Measurements from ENCODE around the gene FOSL2.

The FOSL2 gene

DNA sequence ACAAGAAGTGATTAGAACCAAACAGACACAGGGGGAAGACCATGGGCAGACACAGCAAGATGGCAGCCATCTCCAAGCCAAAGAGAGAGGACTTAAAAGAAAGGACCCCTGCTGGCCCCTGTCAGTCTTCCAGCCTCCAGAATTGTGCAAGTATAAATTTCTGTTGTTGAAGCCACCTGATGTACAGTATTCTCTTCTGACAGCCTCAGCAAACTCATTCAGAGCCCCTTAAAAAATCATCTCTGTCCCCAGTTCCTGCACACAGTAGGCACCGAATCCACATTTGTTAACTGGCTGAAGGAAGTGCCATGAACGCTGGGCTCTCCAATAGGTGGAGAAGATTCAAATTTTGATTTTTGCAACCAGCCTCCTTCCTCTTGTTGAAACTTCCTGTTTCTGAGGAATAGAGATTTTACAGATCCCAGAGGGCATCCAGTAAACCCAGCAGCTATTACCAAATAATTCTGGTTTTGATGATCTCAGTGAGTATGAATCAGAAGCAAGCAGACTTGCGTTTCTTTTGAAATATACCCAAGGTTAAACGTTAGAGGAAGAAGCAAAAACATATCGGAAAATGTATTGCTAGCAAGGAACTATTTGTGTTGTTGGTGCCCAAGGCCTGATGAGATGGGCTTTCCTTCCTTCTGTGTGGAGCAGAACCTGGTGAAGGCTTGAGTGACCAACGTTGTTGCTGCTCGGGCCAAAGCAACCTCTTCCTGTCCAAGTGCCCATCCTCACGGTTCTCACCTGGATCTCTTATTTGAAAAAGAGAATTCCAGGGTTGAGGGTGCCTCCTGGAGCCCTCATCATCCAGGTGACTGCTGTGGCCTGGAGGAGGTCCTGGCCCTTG lies 55.5 kb downstream of the FOSL2 start:
- DNase-seq (ENCODE audit: low read depth): peak; percentile 90
- TF ChIP-seq, protein P1, sequence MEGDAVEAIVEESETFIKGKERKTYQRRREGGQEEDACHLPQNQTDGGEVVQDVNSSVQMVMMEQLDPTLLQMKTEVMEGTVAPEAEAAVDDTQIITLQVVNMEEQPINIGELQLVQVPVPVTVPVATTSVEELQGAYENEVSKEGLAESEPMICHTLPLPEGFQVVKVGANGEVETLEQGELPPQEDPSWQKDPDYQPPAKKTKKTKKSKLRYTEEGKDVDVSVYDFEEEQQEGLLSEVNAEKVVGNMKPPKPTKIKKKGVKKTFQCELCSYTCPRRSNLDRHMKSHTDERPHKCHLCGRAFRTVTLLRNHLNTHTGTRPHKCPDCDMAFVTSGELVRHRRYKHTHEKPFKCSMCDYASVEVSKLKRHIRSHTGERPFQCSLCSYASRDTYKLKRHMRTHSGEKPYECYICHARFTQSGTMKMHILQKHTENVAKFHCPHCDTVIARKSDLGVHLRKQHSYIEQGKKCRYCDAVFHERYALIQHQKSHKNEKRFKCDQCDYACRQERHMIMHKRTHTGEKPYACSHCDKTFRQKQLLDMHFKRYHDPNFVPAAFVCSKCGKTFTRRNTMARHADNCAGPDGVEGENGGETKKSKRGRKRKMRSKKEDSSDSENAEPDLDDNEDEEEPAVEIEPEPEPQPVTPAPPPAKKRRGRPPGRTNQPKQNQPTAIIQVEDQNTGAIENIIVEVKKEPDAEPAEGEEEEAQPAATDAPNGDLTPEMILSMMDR (IDR thresholded peaks at IDR 0.05; ENCODE audit: insufficient read depth, low read depth, low read length, missing control alignments): no peak
- no peak overlapping the region for H3K4me3 ChIP-seq (ENCODE audit: low read length)

DNA sequence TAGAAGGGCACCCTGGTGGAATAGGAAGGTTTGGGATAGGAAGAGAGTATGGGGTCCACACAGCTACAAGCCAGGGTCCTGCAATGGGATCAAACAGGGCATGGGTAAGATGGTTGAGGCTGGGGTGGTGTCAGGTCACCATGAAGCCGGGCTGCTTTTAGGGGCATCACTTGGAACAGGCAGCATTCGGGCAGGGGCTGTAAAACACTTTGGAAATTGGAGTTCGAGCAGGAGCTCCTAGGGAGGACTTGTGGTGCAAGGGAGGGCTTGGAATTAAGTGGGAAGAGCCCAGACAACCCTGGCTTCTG lies 56.1 kb downstream of the FOSL2 start:
- TF ChIP-seq, protein P1 (IDR thresholded peaks at IDR 0.05; ENCODE audit: insufficient read depth, low read depth, low read length, missing control alignments): no peak
- no peak overlapping the region for H3K4me3 ChIP-seq (ENCODE audit: low read length)
- no peak for DNase-seq (ENCODE audit: low read depth)

DNA sequence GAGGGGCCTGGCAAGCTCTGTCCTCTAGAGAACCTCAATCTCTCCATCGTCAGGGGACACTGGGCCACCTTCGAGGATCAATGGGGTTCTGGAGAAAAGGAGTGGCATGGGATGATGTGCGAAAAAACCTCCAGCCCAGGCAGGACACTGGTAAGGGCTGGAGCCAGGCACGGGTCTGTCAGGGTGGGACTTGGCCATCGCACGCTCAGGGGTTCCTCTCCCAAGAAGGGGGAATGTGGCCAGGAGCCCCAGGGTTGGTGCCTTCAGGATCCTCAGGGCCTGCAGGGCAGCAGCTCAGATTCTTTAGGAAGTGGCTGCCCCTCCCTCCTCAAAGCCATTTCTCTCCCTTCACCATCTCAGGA lies 56.4 kb downstream of the FOSL2 start:
- H3K4me3 ChIP-seq (ENCODE audit: low read length): no peak overlapping the region
- TF ChIP-seq, protein P1 (IDR thresholded peaks at IDR 0.05; ENCODE audit: insufficient read depth, low read depth, low read length, missing control alignments): no peak
- no peak for DNase-seq (ENCODE audit: low read depth)

DNA sequence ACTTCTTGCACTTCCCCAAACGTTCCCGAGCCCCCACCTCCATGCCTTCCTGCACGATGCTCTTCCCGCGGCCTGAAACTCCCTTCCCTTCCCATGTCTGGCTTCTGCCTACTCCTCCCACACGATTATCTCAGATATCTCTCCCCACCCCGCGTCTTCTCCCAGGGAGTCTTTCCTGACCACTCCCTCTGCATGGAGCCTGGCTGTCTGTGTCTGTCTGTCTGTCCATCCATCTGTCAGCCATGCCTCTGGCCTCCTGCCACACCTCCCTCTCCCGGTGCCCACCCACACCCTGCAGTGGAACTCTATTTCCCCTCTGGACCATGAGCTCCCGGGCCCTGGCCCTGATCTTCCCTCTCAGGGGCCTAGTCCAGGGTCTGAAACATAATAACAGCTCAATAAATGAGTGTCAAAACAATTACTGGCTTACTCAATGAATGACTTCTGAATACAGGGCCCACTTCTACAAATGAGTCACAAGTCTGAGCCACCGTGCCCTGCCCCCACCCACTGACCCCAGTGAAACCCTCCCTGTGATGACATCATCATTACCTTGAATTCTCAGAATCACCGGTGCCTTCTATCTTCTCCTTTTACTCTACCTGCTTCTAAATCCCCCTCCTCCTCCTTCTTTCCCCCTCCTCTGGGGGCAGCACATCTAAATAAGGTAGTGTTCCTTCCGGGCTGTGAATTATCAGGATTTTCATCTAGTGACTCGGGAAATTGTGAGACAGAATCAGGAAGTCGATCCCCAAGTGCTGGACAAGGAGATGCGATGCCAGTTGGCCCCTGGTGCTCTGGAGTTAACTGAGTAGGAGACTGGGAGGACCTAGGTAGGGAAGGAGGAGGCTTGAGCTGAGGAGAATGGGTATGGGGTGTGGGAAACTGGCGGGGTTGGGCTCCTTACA lies 57.1 kb downstream of the FOSL2 start:
- peak; percentile 81 for DNase-seq (ENCODE audit: low read depth)
- TF ChIP-seq, protein P1 (IDR thresholded peaks at IDR 0.05; ENCODE audit: insufficient read depth, low read depth, low read length, missing control alignments): no peak
- no peak overlapping the region for H3K4me3 ChIP-seq (ENCODE audit: low read length)

DNA sequence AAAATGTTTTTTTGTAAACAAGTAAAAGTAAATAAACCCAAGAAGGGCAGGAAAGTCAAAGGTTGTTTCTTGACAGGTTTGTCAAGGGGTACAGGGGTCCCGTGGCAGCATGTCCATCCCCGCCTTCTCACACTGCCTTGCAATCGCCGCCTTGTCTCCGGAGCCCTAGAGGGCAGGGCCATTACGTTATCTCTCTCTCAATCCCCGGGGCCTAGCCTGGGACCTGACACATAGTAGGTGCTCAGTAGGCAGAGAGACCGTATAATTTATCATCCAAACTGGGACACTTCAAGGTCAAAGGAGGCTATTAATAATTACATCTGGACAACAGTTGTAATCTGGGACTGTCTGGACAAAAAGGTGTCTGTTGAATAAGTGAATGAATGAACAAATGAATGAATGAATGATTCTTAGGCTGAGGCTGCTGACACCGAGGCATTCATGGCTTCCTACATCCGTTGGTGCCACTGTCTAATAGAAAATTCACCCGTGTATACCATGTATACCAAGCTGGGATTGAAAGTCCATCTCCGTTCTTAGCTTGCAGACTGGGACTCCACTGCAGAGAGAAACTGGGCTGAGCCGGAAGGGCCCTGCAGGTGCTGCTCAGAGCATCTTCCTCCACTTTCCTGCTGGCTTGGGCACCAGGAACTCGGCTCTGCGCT lies 58.4 kb downstream of the FOSL2 start:
- TF ChIP-seq, protein P1 (IDR thresholded peaks at IDR 0.05; ENCODE audit: insufficient read depth, low read depth, low read length, missing control alignments): no peak
- no peak for DNase-seq (ENCODE audit: low read depth)

DNA sequence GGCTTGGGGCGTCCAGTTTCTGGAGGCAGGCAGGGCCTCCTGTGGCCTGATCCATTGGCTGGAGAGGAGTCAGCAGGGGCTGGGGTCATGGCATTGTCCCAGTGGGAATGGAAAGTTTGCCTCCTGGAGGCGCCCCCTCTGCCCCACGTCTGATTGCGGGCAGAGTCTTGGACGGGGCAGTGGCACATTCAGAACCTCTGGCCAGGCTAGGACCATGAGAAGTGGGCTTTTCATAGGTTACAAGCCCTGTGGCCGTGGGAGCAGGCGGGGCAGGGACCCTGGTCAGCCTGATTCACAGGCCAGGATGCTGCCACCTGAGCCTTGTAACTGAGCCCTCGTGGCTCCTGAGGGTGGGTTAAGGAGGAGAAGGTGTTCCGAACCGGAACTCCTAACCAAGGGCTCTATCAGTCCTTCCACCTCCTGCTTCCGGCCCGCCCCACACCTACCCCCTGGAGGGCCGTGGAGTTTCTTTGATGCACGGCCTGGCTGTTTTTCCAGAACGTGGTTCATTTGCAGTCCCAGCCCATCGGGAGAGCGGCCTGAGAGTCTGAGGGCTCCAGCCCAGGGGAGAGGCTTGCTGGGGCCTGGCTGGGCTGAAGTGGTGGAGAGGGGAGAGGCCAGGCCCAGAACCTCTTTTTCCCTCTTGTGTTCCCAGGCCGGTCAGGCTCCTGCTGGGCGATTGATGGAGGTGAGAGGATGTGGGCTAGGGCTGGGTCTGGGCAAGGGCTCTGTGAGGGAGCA lies 59.3 kb downstream of the FOSL2 start:
- TF ChIP-seq, protein P1 (IDR thresholded peaks at IDR 0.05; ENCODE audit: insufficient read depth, low read depth, low read length, missing control alignments): no peak
- H3K4me3 ChIP-seq (ENCODE audit: low read length): no peak overlapping the region
- DNase-seq (ENCODE audit: low read depth): no peak

More for the DNA sequence above, 58.4 kb downstream of the FOSL2 start:
- no peak overlapping the region for H3K4me3 ChIP-seq (ENCODE audit: low read length)
